GM23338 (cell line): ENCODE data around the gene HLA-F.

Experiments used
- CREB1 ChIP-seq: fragments of 250-450 bp; sonication (Bioruptor Pico); IDR thresholded peaks from 2 replicates; pipeline ENCODE4 v1.5.0; 2020; ENCODE audit warnings: low read depth, mild to moderate bottlenecking, moderate library complexity
- CTCF ChIP-seq, 2 experiments: fragments of 200-600 bp in 1 of 2; sonication (generic) in 1 of 2; conservative IDR thresholded peaks; 2 replicates each; pipeline versions ENCODE4 v1.5.1 to v1.6.1; 2016 to 2017; ENCODE audit warnings: antibody characterized with exemption in 2 of 2, low read depth in 2 of 2, mild to moderate bottlenecking in 2 of 2, moderate library complexity in 1 of 2
- EZH2 ChIP-seq: fragments of 200-600 bp; sonication (generic); IDR thresholded peaks from one replicate; pipeline ENCODE4 v1.8.0; 2017; ENCODE audit warnings: antibody characterized with exemption, mild to moderate bottlenecking, low read depth; ENCODE audit not compliant: unreplicated experiment
- EZH2phosphoT487 ChIP-seq: fragments of 200-600 bp; sonication (generic); IDR thresholded peaks from one replicate; pipeline ENCODE4 v1.8.1; 2018; ENCODE audit warnings: antibody characterized with exemption; ENCODE audit not compliant: unreplicated experiment
- JUNB ChIP-seq: IDR thresholded peaks from one replicate; pipeline ENCODE4 v1.6.1; 2016; ENCODE audit warnings: antibody characterized with exemption; ENCODE audit not compliant: unreplicated experiment
- POLR2AphosphoS5 ChIP-seq: IDR thresholded peaks from 2 replicates; pipeline ENCODE4 v1.6.1; 2016; ENCODE audit warnings: antibody characterized with exemption, low read depth
- REST ChIP-seq: IDR thresholded peaks from one replicate; pipeline ENCODE4 v1.6.1; 2018; ENCODE audit warnings: antibody characterized with exemption; ENCODE audit not compliant: unreplicated experiment
- STAT1 ChIP-seq: IDR thresholded peaks from one replicate; pipeline ENCODE4 v1.6.1; 2016; ENCODE audit warnings: antibody characterized with exemption; ENCODE audit not compliant: unreplicated experiment

GRCh38 chr6:29757282-29757681 lies 34.0 kb downstream of the HLA-F start:
- TF ChIP-seq CTCF (conservative IDR thresholded peaks at IDR 0.05; ENCODE audit: low read depth in 2 of 2) = no peak
- no peak for TF ChIP-seq CREB1 (CRISPR knock-in tag)
- no peak for TF ChIP-seq STAT1
- no peak for TF ChIP-seq EZH2phosphoT487
- TF ChIP-seq REST = no peak
- no peak for TF ChIP-seq POLR2AphosphoS5
- no peak for TF ChIP-seq EZH2
- no peak for TF ChIP-seq JUNB
